ENCODE results near the gene FBXL17. TPM values are rescaled to one million over a fixed set of nuclear protein-coding genes. Genes with fewer than 3 reads are reported as not detected.

The FBXL17 gene
- total RNA-seq, 1 experiment from 2014 or later, result 3.5 TPM

DNA sequence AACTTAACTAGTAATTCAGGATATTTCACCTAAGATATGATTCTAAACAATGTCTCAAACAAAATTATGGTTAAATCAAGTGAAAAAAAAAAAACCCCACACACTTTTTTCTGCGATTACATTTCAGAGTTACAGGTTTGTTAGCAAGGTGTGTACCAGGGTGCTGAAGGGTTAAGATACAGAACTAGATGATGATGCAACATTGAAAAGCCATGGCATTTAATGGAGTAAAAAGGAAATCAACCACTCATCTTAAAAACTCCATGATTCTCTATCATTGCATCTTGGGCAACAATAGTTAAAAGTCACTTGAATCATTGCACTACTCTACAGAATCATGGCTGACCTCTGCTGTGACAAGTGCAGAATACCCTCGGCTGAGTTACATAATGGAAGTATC is 440.9 kb downstream of the FBXL17 start:
- H3K27me3 Mint-ChIP-seq (ENCODE audit: low read depth), result no peaks in the 10 kb centered on the region
- no peak overlapping the region for H3K4me3 Mint-ChIP-seq
- TF ChIP-seq, protein P1, sequence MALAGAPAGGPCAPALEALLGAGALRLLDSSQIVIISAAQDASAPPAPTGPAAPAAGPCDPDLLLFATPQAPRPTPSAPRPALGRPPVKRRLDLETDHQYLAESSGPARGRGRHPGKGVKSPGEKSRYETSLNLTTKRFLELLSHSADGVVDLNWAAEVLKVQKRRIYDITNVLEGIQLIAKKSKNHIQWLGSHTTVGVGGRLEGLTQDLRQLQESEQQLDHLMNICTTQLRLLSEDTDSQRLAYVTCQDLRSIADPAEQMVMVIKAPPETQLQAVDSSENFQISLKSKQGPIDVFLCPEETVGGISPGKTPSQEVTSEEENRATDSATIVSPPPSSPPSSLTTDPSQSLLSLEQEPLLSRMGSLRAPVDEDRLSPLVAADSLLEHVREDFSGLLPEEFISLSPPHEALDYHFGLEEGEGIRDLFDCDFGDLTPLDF (CRISPR knock-in tag; IDR thresholded peaks at IDR 0.05), result no peak
- TF ChIP-seq, protein P2, sequence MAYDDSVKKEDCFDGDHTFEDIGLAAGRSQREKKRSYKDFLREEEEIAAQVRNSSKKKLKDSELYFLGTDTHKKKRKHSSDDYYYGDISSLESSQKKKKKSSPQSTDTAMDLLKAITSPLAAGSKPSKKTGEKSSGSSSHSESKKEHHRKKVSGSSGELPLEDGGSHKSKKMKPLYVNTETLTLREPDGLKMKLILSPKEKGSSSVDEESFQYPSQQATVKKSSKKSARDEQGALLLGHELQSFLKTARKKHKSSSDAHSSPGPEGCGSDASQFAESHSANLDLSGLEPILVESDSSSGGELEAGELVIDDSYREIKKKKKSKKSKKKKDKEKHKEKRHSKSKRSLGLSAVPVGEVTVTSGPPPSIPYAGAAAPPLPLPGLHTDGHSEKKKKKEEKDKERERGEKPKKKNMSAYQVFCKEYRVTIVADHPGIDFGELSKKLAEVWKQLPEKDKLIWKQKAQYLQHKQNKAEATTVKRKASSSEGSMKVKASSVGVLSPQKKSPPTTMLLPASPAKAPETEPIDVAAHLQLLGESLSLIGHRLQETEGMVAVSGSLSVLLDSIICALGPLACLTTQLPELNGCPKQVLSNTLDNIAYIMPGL (CRISPR knock-in tag; IDR thresholded peaks at IDR 0.05), result no peak
- TF ChIP-seq, protein P3, sequence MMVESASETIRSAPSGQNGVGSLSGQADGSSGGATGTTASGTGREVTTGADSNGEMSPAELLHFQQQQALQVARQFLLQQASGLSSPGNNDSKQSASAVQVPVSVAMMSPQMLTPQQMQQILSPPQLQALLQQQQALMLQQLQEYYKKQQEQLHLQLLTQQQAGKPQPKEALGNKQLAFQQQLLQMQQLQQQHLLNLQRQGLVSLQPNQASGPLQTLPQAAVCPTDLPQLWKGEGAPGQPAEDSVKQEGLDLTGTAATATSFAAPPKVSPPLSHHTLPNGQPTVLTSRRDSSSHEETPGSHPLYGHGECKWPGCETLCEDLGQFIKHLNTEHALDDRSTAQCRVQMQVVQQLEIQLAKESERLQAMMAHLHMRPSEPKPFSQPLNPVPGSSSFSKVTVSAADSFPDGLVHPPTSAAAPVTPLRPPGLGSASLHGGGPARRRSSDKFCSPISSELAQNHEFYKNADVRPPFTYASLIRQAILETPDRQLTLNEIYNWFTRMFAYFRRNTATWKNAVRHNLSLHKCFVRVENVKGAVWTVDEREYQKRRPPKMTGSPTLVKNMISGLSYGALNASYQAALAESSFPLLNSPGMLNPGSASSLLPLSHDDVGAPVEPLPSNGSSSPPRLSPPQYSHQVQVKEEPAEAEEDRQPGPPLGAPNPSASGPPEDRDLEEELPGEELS (CRISPR knock-in tag; IDR thresholded peaks at IDR 0.05), result no peak
- TF ChIP-seq FOXJ3 (CRISPR knock-in tag; IDR thresholded peaks at IDR 0.05; ENCODE audit: borderline replicate concordance) (no peak), ZNF138 (CRISPR knock-in tag; conservative IDR thresholded peaks at IDR 0.05) (no peak), MYBL2 (CRISPR knock-in tag; IDR thresholded peaks at IDR 0.05) (no peak), NR2C2 (CRISPR knock-in tag; IDR thresholded peaks at IDR 0.05) (no peak), SOX15 (CRISPR knock-in tag; IDR thresholded peaks at IDR 0.05) (no peak), NFE2L1 (CRISPR knock-in tag; IDR thresholded peaks at IDR 0.05) (no peak)
- TF ChIP-seq, protein P4, sequence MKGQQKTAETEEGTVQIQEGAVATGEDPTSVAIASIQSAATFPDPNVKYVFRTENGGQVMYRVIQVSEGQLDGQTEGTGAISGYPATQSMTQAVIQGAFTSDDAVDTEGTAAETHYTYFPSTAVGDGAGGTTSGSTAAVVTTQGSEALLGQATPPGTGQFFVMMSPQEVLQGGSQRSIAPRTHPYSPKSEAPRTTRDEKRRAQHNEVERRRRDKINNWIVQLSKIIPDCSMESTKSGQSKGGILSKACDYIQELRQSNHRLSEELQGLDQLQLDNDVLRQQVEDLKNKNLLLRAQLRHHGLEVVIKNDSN (CRISPR knock-in tag; IDR thresholded peaks at IDR 0.05), result no peak
- DNase-seq (ENCODE audit: low spot score) (no peak), ATAC-seq (no peak)
- POLR2A ChIA-PET, result no interaction called here
- H3K9me3 Mint-ChIP-seq, result no peaks in the 10 kb centered on the region
- peaks cover 18% of the 10 kb centered on the region for H3K4me1 Mint-ChIP-seq
- no peak overlapping the region for H3K27ac Mint-ChIP-seq
- no peaks in the 10 kb centered on the region for H3K36me3 Mint-ChIP-seq
- CTCF ChIA-PET, result no interaction called here

DNA sequence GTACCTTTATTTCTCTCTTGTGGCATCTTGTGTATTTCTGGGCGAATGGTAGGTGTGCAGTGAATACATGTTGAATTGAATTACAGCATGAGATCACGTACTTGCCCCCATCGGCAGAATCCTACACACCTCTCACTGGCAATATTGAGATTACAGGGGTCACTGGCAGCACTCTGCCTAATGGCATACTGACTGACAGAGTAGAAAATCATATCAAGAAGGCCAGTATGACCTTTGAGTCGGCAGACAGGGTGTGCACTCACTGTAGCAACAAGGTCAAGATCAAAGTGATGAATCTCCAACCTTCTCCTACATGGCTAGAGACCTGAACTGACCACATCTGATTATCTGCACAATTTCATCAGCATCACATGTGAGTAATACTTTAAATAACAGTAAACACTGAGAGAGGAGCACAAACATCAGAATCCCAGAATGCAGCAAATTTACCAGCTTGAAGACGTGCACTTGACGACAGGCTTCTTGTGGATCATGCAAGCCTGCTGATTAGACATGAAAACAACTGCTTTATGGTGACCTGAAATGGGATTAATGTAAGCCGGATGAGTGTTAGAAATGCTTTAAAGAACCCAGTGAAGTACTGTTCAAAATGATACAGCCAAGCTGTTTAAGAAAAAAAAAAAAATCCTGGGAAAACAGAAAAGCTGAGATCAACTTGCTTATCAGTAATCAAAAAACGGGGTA is 444.1 kb downstream of the FBXL17 start:
- ChIA-PET CTCF (no interaction called here), POLR2A (interaction anchor here (0.8 kb wide), 1 partner anchor 84 kb away, joined by 4 read pairs; no protein-coding TSS in a partner anchor)
- DNase-seq (ENCODE audit: low spot score), result no peak
- Mint-ChIP-seq H3K4me1 (peaks cover 43% of the 10 kb centered on the region), H3K9me3 (no peaks in the 10 kb centered on the region), H3K4me3 (no peak overlapping the region), H3K27ac (peak overlapping the region; percentile 20), H3K27me3 (ENCODE audit: low read depth) (no peaks in the 10 kb centered on the region), H3K36me3 (no peaks in the 10 kb centered on the region)
- no peak for ATAC-seq
- TF ChIP-seq FOXK1 (CRISPR knock-in tag; IDR thresholded peaks at IDR 0.05) (no peak), ZNF263 (CRISPR knock-in tag; IDR thresholded peaks at IDR 0.05; ENCODE audit: low read depth) (no peak), ESRRA (CRISPR knock-in tag; IDR thresholded peaks at IDR 0.05; ENCODE audit: borderline replicate concordance) (no peak), ETV6 (CRISPR knock-in tag; IDR thresholded peaks at IDR 0.05) (no peak), NFYB (CRISPR knock-in tag; conservative IDR thresholded peaks at IDR 0.05; ENCODE audit: low read depth) (no peak)
- TF ChIP-seq, protein P5, sequence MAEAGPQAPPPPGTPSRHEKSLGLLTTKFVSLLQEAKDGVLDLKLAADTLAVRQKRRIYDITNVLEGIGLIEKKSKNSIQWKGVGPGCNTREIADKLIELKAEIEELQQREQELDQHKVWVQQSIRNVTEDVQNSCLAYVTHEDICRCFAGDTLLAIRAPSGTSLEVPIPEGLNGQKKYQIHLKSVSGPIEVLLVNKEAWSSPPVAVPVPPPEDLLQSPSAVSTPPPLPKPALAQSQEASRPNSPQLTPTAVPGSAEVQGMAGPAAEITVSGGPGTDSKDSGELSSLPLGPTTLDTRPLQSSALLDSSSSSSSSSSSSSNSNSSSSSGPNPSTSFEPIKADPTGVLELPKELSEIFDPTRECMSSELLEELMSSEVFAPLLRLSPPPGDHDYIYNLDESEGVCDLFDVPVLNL (CRISPR knock-in tag; IDR thresholded peaks at IDR 0.05; ENCODE audit: borderline replicate concordance, low read depth), result no peak

Data from WTC11 (cell line).